WTC11 (cell line): ENCODE data around the gene POLD3.

Source experiments
- CREB1 ChIP-seq: sonication (generic); formaldehyde crosslinking; IDR thresholded peaks from 2 replicates; pipeline ENCODE4 v1.8.0; 2023; ENCODE audit warnings: mild to moderate bottlenecking, missing genetic modification reagents
- ELF4 ChIP-seq: sonication (generic); formaldehyde crosslinking; IDR thresholded peaks from 2 replicates; pipeline ENCODE4 v1.8.1; 2022; ENCODE audit warnings: low read depth, mild to moderate bottlenecking, moderate library complexity, missing genetic modification reagents
- NFYB ChIP-seq: sonication (generic); formaldehyde crosslinking; conservative IDR thresholded peaks from 2 replicates; pipeline ENCODE4 v1.8.0; 2022; ENCODE audit warnings: low read depth, missing genetic modification reagents
- TP53 ChIP-seq: sonication (generic); formaldehyde crosslinking; IDR thresholded peaks from 2 replicates; pipeline ENCODE4 v1.8.1; 2023; ENCODE audit warnings: mild to moderate bottlenecking, missing genetic modification reagents
- USF1 ChIP-seq: sonication (generic); formaldehyde crosslinking; IDR thresholded peaks from 2 replicates; pipeline ENCODE4 v1.8.0; 2022; ENCODE audit warnings: mild to moderate bottlenecking, missing genetic modification reagents
- ZBTB21 ChIP-seq: sonication (generic); formaldehyde crosslinking; IDR thresholded peaks from 2 replicates; pipeline ENCODE4 v1.8.1; 2023; ENCODE audit warnings: mild to moderate bottlenecking, missing genetic modification reagents, borderline replicate concordance
- ZBTB43 ChIP-seq: sonication (generic); formaldehyde crosslinking; IDR thresholded peaks from 2 replicates; pipeline ENCODE4 v1.8.1; 2023; ENCODE audit warnings: mild to moderate bottlenecking, missing genetic modification reagents
- ZNF263 ChIP-seq: sonication (generic); formaldehyde crosslinking; IDR thresholded peaks from 2 replicates; pipeline ENCODE4 v1.8.1; 2022; ENCODE audit warnings: low read depth, mild to moderate bottlenecking, moderate library complexity, missing genetic modification reagents
- TF ChIP-seq, protein P1 (sequence below): fragments of 200-600 bp; IDR thresholded peaks from 2 replicates; pipeline ENCODE4 v1.8.0; 2022; ENCODE audit warnings: antibody characterized with exemption

DNA sequence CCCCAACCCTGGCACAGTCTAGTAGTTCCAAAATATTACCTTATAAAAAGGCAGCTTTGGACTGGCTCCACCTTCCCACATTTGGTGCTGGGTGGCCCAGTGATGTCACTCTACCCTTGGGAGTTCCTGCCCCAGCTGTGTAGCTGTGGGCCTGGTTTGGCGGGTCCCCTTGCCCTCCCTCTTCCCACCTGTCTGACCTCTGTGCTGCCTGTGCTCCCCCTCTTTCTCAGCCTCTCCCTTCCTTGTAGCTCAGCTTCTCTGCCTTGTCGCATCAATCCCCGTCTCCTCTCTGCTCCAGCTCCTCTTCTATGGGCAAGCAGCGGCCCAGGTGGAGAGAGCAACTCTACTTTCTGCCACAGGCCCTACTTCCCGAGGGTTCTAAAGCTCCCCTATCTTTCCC is 84.2 kb downstream of the POLD3 start:
- TF ChIP-seq, protein P1, sequence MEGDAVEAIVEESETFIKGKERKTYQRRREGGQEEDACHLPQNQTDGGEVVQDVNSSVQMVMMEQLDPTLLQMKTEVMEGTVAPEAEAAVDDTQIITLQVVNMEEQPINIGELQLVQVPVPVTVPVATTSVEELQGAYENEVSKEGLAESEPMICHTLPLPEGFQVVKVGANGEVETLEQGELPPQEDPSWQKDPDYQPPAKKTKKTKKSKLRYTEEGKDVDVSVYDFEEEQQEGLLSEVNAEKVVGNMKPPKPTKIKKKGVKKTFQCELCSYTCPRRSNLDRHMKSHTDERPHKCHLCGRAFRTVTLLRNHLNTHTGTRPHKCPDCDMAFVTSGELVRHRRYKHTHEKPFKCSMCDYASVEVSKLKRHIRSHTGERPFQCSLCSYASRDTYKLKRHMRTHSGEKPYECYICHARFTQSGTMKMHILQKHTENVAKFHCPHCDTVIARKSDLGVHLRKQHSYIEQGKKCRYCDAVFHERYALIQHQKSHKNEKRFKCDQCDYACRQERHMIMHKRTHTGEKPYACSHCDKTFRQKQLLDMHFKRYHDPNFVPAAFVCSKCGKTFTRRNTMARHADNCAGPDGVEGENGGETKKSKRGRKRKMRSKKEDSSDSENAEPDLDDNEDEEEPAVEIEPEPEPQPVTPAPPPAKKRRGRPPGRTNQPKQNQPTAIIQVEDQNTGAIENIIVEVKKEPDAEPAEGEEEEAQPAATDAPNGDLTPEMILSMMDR: no peak
- TF ChIP-seq ZBTB43 (CRISPR knock-in tag): no peak
- no peak for TF ChIP-seq ZNF263 (CRISPR knock-in tag)
- no peak for TF ChIP-seq TP53 (CRISPR knock-in tag)
- no peak for TF ChIP-seq ZBTB21 (CRISPR knock-in tag)
- no peak for TF ChIP-seq ELF4
- TF ChIP-seq CREB1 (CRISPR knock-in tag): no peak
- no peak for TF ChIP-seq USF1
- no peak for TF ChIP-seq NFYB (CRISPR knock-in tag)
